T-cell (primary cell): ENCODE measurements around the gene NEMP2. TPM values are rescaled to one million over a fixed set of nuclear protein-coding genes. Genes with fewer than 3 reads are reported as not detected.

ENCODE experiments used
- ATAC-seq, 4 experiments: fragments of 200-7000 bp in 3 of 4; fragments of 150-1000 bp in 1 of 4; cut with Tn5 transposase; replicated peaks in 1 of 4; 1 replicate in 3 of 4; 2 replicates in 1 of 4; pipeline ENCODE4 v1.10.0; 2021; ENCODE audit warnings: moderate library complexity in 3 of 4, mild to moderate bottlenecking in 2 of 4, moderate number of reproducible peaks in 1 of 4
- CTCF ChIA-PET, 2 donors: fragments of 300-600 bp; sonication (Branson Sonifier 250); formaldehyde crosslinking; loops; one replicate each; lab custom pipeline; 2022; ENCODE audit warnings: antibody characterized with exemption in 2 of 2; lab: Charles Lee
- POLR2A ChIA-PET, 2 donors: fragments of 300-600 bp; sonication (Branson Sonifier 250); formaldehyde crosslinking; loops; one replicate each; lab custom pipeline; 2022; ENCODE audit warnings: antibody characterized with exemption in 2 of 2; lab: Charles Lee
- DNase-seq, 35 experiments: peaks; one replicate each; pipeline versions ENCODE4 v3.0.0 to v3.0.0-alpha.2; 2013 to 2023
- H3K27ac ChIP-seq: one replicate; pipeline ENCODE4 v1.5.1; 2013; ENCODE audit warnings: low read length
- H3K27me3 ChIP-seq, 2 experiments: replicated peaks in 1 of 2; 1 replicate in 1 of 2; 2 replicates in 1 of 2; pipeline versions ENCODE4 v1.6.1 to v1.7.0; 2013; ENCODE audit warnings: low read length in 1 of 2, mixed read lengths in 1 of 2; ENCODE audit not compliant: control insufficient read depth in 2 of 2, insufficient read depth in 2 of 2; ENCODE audit errors: extremely low read depth in 1 of 2
- H3K36me3 ChIP-seq, 2 donors: 1 replicate in 1 of 2; 2 replicates in 1 of 2; pipeline versions ENCODE4 v1.6.1 to v1.7.0; 2013; ENCODE audit warnings: low read length in 1 of 2; ENCODE audit not compliant: control insufficient read depth in 2 of 2, insufficient read depth in 1 of 2; ENCODE audit errors: extremely low read depth in 1 of 2
- H3K4me1 ChIP-seq, 2 experiments: 1 replicate in 1 of 2; 2 replicates in 1 of 2; pipeline versions ENCODE4 v1.6.1 to v1.7.0; 2013; ENCODE audit warnings: low read length in 2 of 2, mixed read lengths in 1 of 2; ENCODE audit not compliant: insufficient read depth in 2 of 2, control insufficient read depth in 1 of 2; ENCODE audit errors: extremely low read depth in 1 of 2
- H3K4me3 ChIP-seq, 2 donors: 1 replicate in 1 of 2; 2 replicates in 1 of 2; pipeline versions ENCODE4 v1.5.1 to v1.7.0; 2013; ENCODE audit warnings: mild to moderate bottlenecking in 2 of 2, low read length in 1 of 2, moderate library complexity in 1 of 2; ENCODE audit not compliant: control insufficient read depth in 1 of 2; ENCODE audit errors: extremely low read depth in 1 of 2
- H3K9me3 ChIP-seq: 2 replicates; pipeline ENCODE4 v1.7.0; 2013
- H3K27ac Mint-ChIP-seq, 2 donors: one replicate each; pipeline ENCODE4 v1.8.0; 2020 to 2021; ENCODE audit warnings: mild to moderate bottlenecking in 2 of 2, mixed read lengths in 2 of 2
- H3K27me3 Mint-ChIP-seq, 2 donors: one replicate each; pipeline ENCODE4 v1.8.0; 2021 to 2022; ENCODE audit warnings: mixed read lengths in 2 of 2
- H3K36me3 Mint-ChIP-seq: one replicate; pipeline ENCODE4 v1.8.0; 2021; ENCODE audit warnings: mixed read lengths
- H3K4me1 Mint-ChIP-seq, 3 donors: one replicate each; pipeline ENCODE4 v1.8.0; 2020 to 2022; ENCODE audit warnings: mixed read lengths in 3 of 3, mild to moderate bottlenecking in 1 of 3
- H3K4me3 Mint-ChIP-seq, 3 donors: one replicate each; pipeline ENCODE4 v1.8.0; 2020 to 2022; ENCODE audit warnings: mild to moderate bottlenecking in 3 of 3, mixed read lengths in 3 of 3, moderate library complexity in 3 of 3
- H3K9me3 Mint-ChIP-seq, 3 donors: one replicate each; pipeline ENCODE4 v1.8.0; 2020 to 2022; ENCODE audit warnings: mixed read lengths in 3 of 3
- WGBS: methylation state at CpG from one replicate; pipeline ENCODE4 v1.1.5; 2013; ENCODE audit warnings: missing lambda C conversion rate; ENCODE audit not compliant: insufficient coverage; 5-methylcytosine and 5-hydroxymethylcytosine counted together
- total RNA-seq, 35 experiments: library from RNA in 6 of 35; stranded (reverse) in 6 of 35; fragments of 120-200 nt in 1 of 35; gene quantifications; one replicate each; pipeline versions ENCODE4 v1.2.1 to v1.2.4 and lab custom pipeline; 2013 to 2026

Gene NEMP2
- total RNA-seq, 5 donors from 2014 or later (not counting 1 experiment from before 2014, with no cell fraction given) = 11.1 to 16.2 (median 15.3) TPM

DNA sequence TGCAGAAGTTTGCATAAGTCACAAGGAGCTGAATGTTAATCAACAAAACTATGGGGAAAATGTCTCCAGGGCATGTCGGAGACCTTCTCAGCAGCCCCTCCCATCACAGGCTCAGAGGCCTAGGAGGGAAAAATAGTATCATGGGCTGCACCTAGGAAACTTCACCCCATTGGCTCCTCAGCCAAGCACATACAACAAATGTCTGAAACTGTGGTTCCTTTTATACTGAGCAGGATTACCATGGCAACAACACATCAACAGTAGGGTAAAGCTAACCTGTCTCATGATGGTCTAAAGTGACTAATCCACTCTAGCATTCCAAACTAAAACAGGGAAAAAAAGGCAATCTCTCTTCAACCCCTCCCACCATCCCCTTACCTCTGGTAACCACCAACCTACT, 3.2 kb upstream of the NEMP2 start:
- Mint-ChIP-seq H3K4me1 (peaks cover 26 to 29% (median 28%) of the 10 kb centered on the region in 3 donors), H3K27ac (no peak overlapping the region), H3K36me3 (peaks cover 37% of the 10 kb centered on the region), H3K9me3 (peaks cover 26 to 55% (median 36%) of the 10 kb centered on the region in 3 donors), H3K4me3 (no peak overlapping the region), H3K27me3 (no peaks in the 10 kb centered on the region)
- peaks cover 18 to 19% of the 10 kb centered on the region in 2 experiments for H3K4me1 ChIP-seq
- H3K4me3 ChIP-seq = no peak overlapping the region
- no peaks in the 10 kb centered on the region for H3K36me3 ChIP-seq
- H3K27ac ChIP-seq = no peak overlapping the region
- ChIA-PET POLR2A (no interaction called here), CTCF (no interaction called here)
- ATAC-seq (no peak), DNase-seq (peak in 3 of 35 experiments; percentile 4 to 62 (median 9))
- no CpG with 5 or more reads among the region's 1 CpG for WGBS
- peaks cover 3% of the 10 kb centered on the region for H3K9me3 ChIP-seq
- H3K27me3 ChIP-seq = no peaks in the 10 kb centered on the region

DNA sequence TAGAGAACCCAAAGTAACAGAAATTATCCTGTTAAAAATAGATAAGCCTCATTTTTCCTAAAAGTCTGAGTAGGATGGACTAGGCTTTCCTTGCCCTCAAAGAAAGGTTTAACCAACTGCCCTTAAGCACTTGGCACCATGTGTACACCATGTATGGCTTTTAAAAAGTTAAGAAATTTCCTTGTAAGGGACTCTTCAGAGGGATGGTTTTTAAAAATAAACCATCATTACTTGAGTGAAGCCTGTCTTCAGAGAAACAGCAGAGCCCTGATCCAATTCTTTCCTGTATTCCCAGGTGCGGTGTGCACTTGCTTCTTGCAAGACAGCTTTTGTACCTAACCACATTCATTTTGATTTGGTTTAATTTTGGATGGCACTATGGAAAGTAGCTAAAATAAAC, 1.1 kb upstream of the NEMP2 start:
- CTCF ChIA-PET = no interaction called here
- H3K4me3 Mint-ChIP-seq = peak overlapping the region; percentile 55 to 90 (median 62)
- H3K4me3 ChIP-seq = peak overlapping the region in 1 of 2 donors; percentile 88
- peak overlapping the region; percentile 75 to 95 for H3K27ac Mint-ChIP-seq
- ATAC-seq (no peak), DNase-seq (no peak)
- peaks cover 27 to 37% of the 10 kb centered on the region in 2 experiments for H3K4me1 ChIP-seq
- no CpG with 5 or more reads among the region's 1 CpG for WGBS
- peak overlapping the region; percentile 99 for H3K27ac ChIP-seq
- H3K9me3 ChIP-seq = peaks cover 3% of the 10 kb centered on the region
- POLR2A ChIA-PET = interaction anchor here in 1 of 2 donors (0.5 to 0.6 kb wide), 2 partner anchors 111 to 124 kb away, joined by 3 to 11 read pairs; no protein-coding TSS in a partner anchor
- H3K27me3 ChIP-seq = no peaks in the 10 kb centered on the region
- H3K36me3 ChIP-seq = no peaks in the 10 kb centered on the region
- peaks cover 19% of the 10 kb centered on the region for H3K36me3 Mint-ChIP-seq
- H3K9me3 Mint-ChIP-seq = peaks cover 16 to 34% (median 21%) of the 10 kb centered on the region in 3 donors
- H3K4me1 Mint-ChIP-seq = peaks cover 46 to 49% (median 48%) of the 10 kb centered on the region in 3 donors
- no peaks in the 10 kb centered on the region for H3K27me3 Mint-ChIP-seq

DNA sequence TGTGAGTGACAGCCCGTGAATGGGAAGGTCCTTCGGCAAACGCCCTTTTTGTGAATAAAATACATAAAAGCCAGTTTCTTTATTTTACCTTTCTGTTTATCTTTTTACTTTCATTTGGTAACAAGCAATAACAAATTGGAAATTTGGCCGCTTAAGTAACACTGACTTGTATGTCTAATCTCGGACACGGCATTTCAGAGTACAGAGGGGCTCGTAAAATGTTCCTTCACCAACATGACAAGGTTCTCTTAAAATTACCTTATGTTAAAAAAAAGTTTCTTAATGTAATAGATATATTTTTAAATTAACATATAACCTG, 558 bp upstream of the NEMP2 start:
- no peaks in the 10 kb centered on the region for H3K27me3 ChIP-seq
- 0% methylated on average over 1 of the region's 7 CpGs for WGBS
- Mint-ChIP-seq H3K9me3 (peaks cover 12 to 29% (median 17%) of the 10 kb centered on the region in 3 donors), H3K4me1 (peaks cover 51 to 54% (median 53%) of the 10 kb centered on the region in 3 donors), H3K27ac (peak overlapping the region; percentile 93 to 95), H3K27me3 (no peaks in the 10 kb centered on the region), H3K4me3 (peak overlapping the region; percentile 89 to 97 (median 90)), H3K36me3 (peaks cover 17% of the 10 kb centered on the region)
- ATAC-seq (no peak), DNase-seq (no peak)
- peaks cover 32 to 40% of the 10 kb centered on the region in 2 experiments for H3K4me1 ChIP-seq
- peaks cover 3% of the 10 kb centered on the region for H3K9me3 ChIP-seq
- H3K27ac ChIP-seq = peak overlapping the region; percentile 99
- ChIA-PET CTCF (interaction anchor here in 1 of 2 donors (0.7 kb wide), 1 partner anchor 530 kb away, joined by 3 read pairs; no protein-coding TSS in a partner anchor), POLR2A (interaction anchor here in 1 of 2 donors (0.6 to 0.8 kb wide), 2 partner anchors 125 to 1667 kb away, joined by 3 to 4 read pairs; no protein-coding TSS in a partner anchor)
- no peaks in the 10 kb centered on the region for H3K36me3 ChIP-seq
- peak overlapping the region; percentile 88 to 95 for H3K4me3 ChIP-seq

DNA sequence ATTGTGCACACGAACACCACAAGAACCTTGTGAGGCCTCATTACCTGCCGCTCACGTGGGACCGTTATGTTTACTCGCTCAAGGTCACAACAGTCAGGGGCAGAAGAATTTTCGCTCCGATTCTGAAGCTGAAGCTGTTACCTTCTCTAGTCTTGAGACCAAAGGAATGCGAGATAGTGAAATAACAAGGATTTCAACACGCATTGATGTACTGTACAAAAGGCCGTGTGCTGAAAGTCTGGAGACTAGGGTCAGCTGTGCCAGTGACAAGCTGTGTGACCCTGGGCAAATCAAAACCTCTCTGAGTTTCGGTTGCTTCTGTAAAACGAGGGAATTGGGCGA, 583 bp downstream of the NEMP2 start:
- peaks cover 2% of the 10 kb centered on the region for H3K9me3 ChIP-seq
- peak; percentile 49 to 58 (median 56) for ATAC-seq
- H3K36me3 ChIP-seq = no peaks in the 10 kb centered on the region
- H3K4me3 ChIP-seq = peak overlapping the region; percentile 88 to 95
- peak overlapping the region; percentile 99 for H3K27ac ChIP-seq
- no peaks in the 10 kb centered on the region for H3K27me3 ChIP-seq
- POLR2A ChIA-PET = interaction anchor here (0.6 to 2.0 kb wide), 17 partner anchors 13 to 1133 kb away, joined by 3 to 9 read pairs (median 3); partner anchors contain the start of gene SLC40A1 (in 1 of the 2)
- Mint-ChIP-seq H3K27ac (peak overlapping the region; percentile 100), H3K4me3 (peak overlapping the region; percentile 90 to 98 (median 97)), H3K9me3 (peaks cover 9 to 20% (median 9%) of the 10 kb centered on the region in 3 donors), H3K27me3 (no peaks in the 10 kb centered on the region), H3K36me3 (peaks cover 10% of the 10 kb centered on the region), H3K4me1 (peaks cover 63 to 66% (median 64%) of the 10 kb centered on the region in 3 donors)
- CTCF ChIA-PET = interaction anchor here (0.6 to 1.2 kb wide), 5 partner anchors 33 to 773 kb away, joined by 3 to 8 read pairs (median 3); no protein-coding TSS in a partner anchor
- WGBS = under 1% methylated on average over 13 of the region's 13 CpGs
- H3K4me1 ChIP-seq = peaks cover 35 to 43% of the 10 kb centered on the region in 2 experiments
- peak; percentile 27 to 80 (median 56) for DNase-seq

DNA sequence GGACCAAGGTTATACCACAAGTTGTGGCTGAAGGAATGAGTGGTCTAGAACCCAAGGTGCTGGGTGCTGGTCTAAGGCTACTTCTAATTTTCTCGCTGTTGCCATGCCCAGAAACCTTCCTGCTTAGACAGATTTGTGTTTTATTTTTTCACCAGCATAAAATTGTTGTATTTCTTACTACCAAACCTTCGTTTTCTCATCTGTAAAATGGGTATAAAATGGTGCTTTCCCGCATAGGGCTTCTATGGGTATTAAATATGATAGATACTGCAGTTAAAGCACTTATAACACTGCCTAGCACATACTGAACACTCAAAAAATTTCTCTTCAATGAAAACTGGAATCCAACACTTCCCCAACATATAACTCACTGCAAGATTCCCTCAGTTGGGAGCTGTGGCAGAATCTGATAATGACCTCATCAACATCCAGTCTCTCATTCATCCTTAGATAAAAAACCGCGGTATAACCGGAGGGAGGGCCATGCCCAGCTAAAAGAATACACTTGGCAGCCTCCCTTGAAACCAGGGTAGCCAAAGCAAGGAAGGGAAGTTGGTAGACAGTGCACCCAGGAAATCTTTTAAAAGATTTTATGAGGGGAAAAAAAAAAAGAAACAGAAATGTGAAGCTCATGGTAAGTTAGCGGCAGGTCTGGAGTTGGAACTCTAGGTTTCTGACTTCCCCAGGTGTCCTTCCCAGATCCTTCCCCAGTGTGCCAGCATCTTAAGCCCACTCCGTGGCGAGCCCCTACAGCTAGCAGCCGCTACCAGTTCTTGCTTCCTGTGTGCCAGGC, 1.2 kb downstream of the NEMP2 start:
- H3K27me3 ChIP-seq = no peaks in the 10 kb centered on the region
- Mint-ChIP-seq H3K27ac (peak overlapping the region; percentile 100), H3K9me3 (peaks cover 4 to 14% (median 4%) of the 10 kb centered on the region in 3 donors), H3K4me3 (peak overlapping the region; percentile 90 to 98 (median 97)), H3K27me3 (no peaks in the 10 kb centered on the region), H3K4me1 (peaks cover 69 to 71% (median 69%) of the 10 kb centered on the region in 3 donors), H3K36me3 (peaks cover 5% of the 10 kb centered on the region)
- H3K27ac ChIP-seq = peak overlapping the region; percentile 99
- H3K9me3 ChIP-seq = peaks cover under 1% of the 10 kb centered on the region
- WGBS = 0% methylated on average over 3 of the region's 10 CpGs
- CTCF ChIA-PET = interaction anchor here (0.6 to 1.2 kb wide), 6 partner anchors 11 to 615 kb away, joined by 3 to 8 read pairs (median 4); no protein-coding TSS in a partner anchor
- H3K4me1 ChIP-seq = peaks cover 35 to 43% of the 10 kb centered on the region in 2 experiments
- DNase-seq (peak in 1 of 35 experiments; percentile 33), ATAC-seq (no peak)
- H3K4me3 ChIP-seq = peak overlapping the region; percentile 88 to 95
- POLR2A ChIA-PET = interaction anchor here (0.5 to 2.0 kb wide), 16 partner anchors 13 to 1134 kb away, joined by 3 to 9 read pairs (median 3); partner anchors contain the start of gene SLC40A1 (in 1 of the 2)
- no peaks in the 10 kb centered on the region for H3K36me3 ChIP-seq

DNA sequence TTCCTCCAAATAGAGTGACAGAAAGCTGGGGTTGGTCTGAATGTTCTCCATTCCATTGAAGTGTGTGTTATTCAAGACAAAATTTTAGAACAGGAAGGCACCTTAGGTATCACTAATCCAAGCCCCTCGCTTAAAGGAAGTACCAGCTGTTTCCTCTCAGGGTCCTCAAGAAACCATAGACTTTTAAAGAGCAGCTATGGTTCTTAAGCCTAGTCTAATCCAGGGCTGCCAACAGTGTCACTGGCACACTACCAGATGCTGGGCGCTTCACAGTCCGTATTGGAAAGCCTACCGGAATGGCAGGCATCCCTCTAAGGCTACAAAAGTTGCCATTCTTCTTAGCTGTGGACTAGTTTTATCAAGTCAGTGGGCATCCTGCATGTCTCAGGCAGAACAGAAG, 1.9 kb downstream of the NEMP2 start:
- H3K9me3 ChIP-seq = no peaks in the 10 kb centered on the region
- H3K4me3 ChIP-seq = no peak overlapping the region
- ATAC-seq = no peak
- no peaks in the 10 kb centered on the region for H3K27me3 ChIP-seq
- 50% methylated on average over 2 of the region's 4 CpGs for WGBS
- Mint-ChIP-seq H3K36me3 (peaks cover 5% of the 10 kb centered on the region), H3K27me3 (no peaks in the 10 kb centered on the region), H3K9me3 (peaks cover 4 to 8% (median 4%) of the 10 kb centered on the region in 3 donors), H3K4me3 (peak overlapping the region in 2 of 3 donors; percentile 41 to 90), H3K27ac (peak overlapping the region; percentile 100), H3K4me1 (peaks cover 76 to 78% (median 76%) of the 10 kb centered on the region in 3 donors)
- no peak for DNase-seq
- POLR2A ChIA-PET = interaction anchor here (0.5 to 2.0 kb wide), 5 partner anchors 16 to 160 kb away, joined by 3 to 9 read pairs (median 3); no protein-coding TSS in a partner anchor
- H3K27ac ChIP-seq = peak overlapping the region; percentile 99
- H3K36me3 ChIP-seq = no peaks in the 10 kb centered on the region
- CTCF ChIA-PET = no interaction called here
- H3K4me1 ChIP-seq = peaks cover 35 to 43% of the 10 kb centered on the region in 2 experiments
